Measurements from ENCODE around the gene KHNYN. TPM values are rescaled to one million over a fixed set of nuclear protein-coding genes. Genes with fewer than 3 reads are reported as not detected.

KHNYN gene
- total and polyA plus RNA-seq, 2 of the 8 experiments (the other 6 are each of a cell fraction or from before 2014, with no cell fraction given), result 7.6 to 22.3 TPM

- Histone ChIP-seq H4K8ac (ENCODE audit: extremely low read depth, insufficient read depth, low read length) (no peak overlapping the region), H3K4me2 (ENCODE audit: insufficient read depth in 1 of 2, low read depth in 2 of 2, low read length in 2 of 2) (no peak overlapping the region), H3K4me3 (ENCODE audit: extremely low read depth in 1 of 4, insufficient read depth in 2 of 4, low read depth in 3 of 4, low read length in 4 of 4) (no peak overlapping the region), H2BK5ac (ENCODE audit: low read depth, low read length) (no peak overlapping the region), H3K79me2 (ENCODE audit: control insufficient read depth in 1 of 2, insufficient read depth in 2 of 2, low read length in 2 of 2) (no peaks in the 10 kb centered on the region), H4K20me1 (replicated peaks in 1 of 2; ENCODE audit: control insufficient read depth in 1 of 2, insufficient read depth in 2 of 2, low read length in 2 of 2) (no peaks in the 10 kb centered on the region), H3K9me3 (ENCODE audit: insufficient read depth in 2 of 2, low read depth in 1 of 2, low read length in 1 of 2) (no peaks in the 10 kb centered on the region), H3K4ac (replicated peaks; ENCODE audit: insufficient read length, low read depth, low read length) (no peak overlapping the region), H3K14ac (ENCODE audit: insufficient read length) (no peak overlapping the region), H2BK15ac (ENCODE audit: low read length) (no peak overlapping the region), H2BK120ac (replicated peaks; ENCODE audit: low read depth, low read length) (no peak overlapping the region), H3K56ac (replicated peaks; ENCODE audit: insufficient read length, low read depth, low read length) (no peak overlapping the region), H2AK5ac (ENCODE audit: low read depth, low read length) (no peak overlapping the region), H3K18ac (ENCODE audit: extremely low read depth, low read length) (no peak overlapping the region), H4K5ac (ENCODE audit: insufficient read length, low read depth, low read length) (no peak overlapping the region), H3K4me1 (replicated peaks in 1 of 4; ENCODE audit: control insufficient read depth in 3 of 4, insufficient read depth in 4 of 4, low read length in 3 of 4) (no peaks in the 10 kb centered on the region), H3K36me3 (ENCODE audit: control insufficient read depth in 2 of 4, insufficient read depth in 4 of 4, low read length in 3 of 4) (peaks cover 4 to 11% (median 7%) of the 10 kb centered on the region in 4 experiments; a peak in 5 of 8 replicates), H2AFZ (ENCODE audit: low read length) (no peak overlapping the region), H2BK12ac (ENCODE audit: low read depth, low read length) (no peak overlapping the region), H3K9ac (replicated peaks in 1 of 4; ENCODE audit: extremely low read depth in 1 of 4, low read depth in 3 of 4, low read length in 3 of 4) (no peak overlapping the region), H2BK20ac (ENCODE audit: low read length) (no peak overlapping the region), H3K23ac (ENCODE audit: insufficient read length) (no peak overlapping the region), H4K91ac (replicated peaks; ENCODE audit: insufficient read length, low read length) (no peak overlapping the region), H3K27me3 (replicated peaks in 1 of 4; ENCODE audit: control insufficient read depth in 3 of 4, extremely low read depth in 1 of 4, insufficient read depth in 3 of 4, low read length in 3 of 4) (0 out of 7 replicates have a peak, but pooled peaks cover 0 to 2% (median 0%) of the 10 kb centered on the region in 4 experiments), H3K79me1 (ENCODE audit: low read depth, low read length) (peaks cover 1% of the 10 kb centered on the region; the same call in 1 of the 2 replicates), H3K23me2 (ENCODE audit: low read depth, low read length) (no peaks in the 10 kb centered on the region), H3K27ac (ENCODE audit: low read depth, low read length) (no peak overlapping the region)
- POLR2A ChIA-PET (ENCODE audit: partially characterized antibody), result interaction anchor here (0.8 to 1.8 kb wide), 4 partner anchors 8 to 35 kb away, joined by 3 to 5 read pairs (median 4); partner anchors contain the start of genes CBLN3 and KHNYN
- 76% methylated on average over 16 of the region's 16 CpGs; no CpG with 5 or more reads in 1 of the 2 experiments for WGBS, 2 experiments (ENCODE audit: extremely low coverage in 1 of 2, insufficient coverage in 1 of 2, insufficient read length in 1 of 2, insufficient replicate concordance in 2 of 2, low coverage in 1 of 2, low lambda C conversion rate in 2 of 2, missing lambda C conversion rate in 1 of 2)
- CTCF ChIA-PET (ENCODE audit: partially characterized antibody), result interaction anchor here (0.7 to 9.6 kb wide), 23 partner anchors 8 to 104 kb away, joined by 3 to 101 read pairs (median 5); partner anchors contain the start of genes ADCY4, CBLN3, CIDEB and KHNYN
- DNase-seq (ENCODE audit: low read depth in 1 of 2, low spot score in 2 of 2) (peak in 1 of 2 experiments; percentile 56), FAIRE-seq (peak; percentile 92)
- TF ChIP-seq TCF12 (IDR thresholded peaks at IDR 0.05; ENCODE audit: low read depth, low read length) (no peak), RAD21 (IDR thresholded peaks at IDR 0.05 in 1 of 2, conservative IDR thresholded peaks at IDR 0.05 in 1 of 2; ENCODE audit: low read depth in 2 of 2, low read length in 2 of 2) (peak; percentile 66 to 76), SP1 (IDR thresholded peaks at IDR 0.05; ENCODE audit: low read depth, low read length) (peak; percentile 45; the same call in 1 of the 2 replicates), CTCF (IDR thresholded peaks at IDR 0.05; ENCODE audit: control extremely low read depth in 1 of 3, insufficient read depth in 1 of 3, low read depth in 1 of 3, low read length in 3 of 3) (peak; percentile 66 to 89 (median 84))
Measured at GRCh38 chr14:24411443-24412389, 18.0 kb upstream of the KHNYN start.
